Mononuclear cell (primary cell): ENCODE measurements around the gene PDE4B. TPM values are rescaled to one million over a fixed set of nuclear protein-coding genes. Genes with fewer than 3 reads are reported as not detected.

Experiments used
- H3K27me3 ChIP-seq: 2 replicates; pipeline ENCODE4 v1.6.0; 2011; ENCODE audit warnings: low read length, control low read depth; ENCODE audit not compliant: insufficient read depth
- H3K4me1 ChIP-seq: 2 replicates; pipeline ENCODE4 v1.5.1; 2011; ENCODE audit warnings: mild to moderate bottlenecking, low read length, control low read depth; ENCODE audit not compliant: insufficient read depth
- H3K4me3 ChIP-seq: 2 replicates; pipeline ENCODE4 v1.5.1; 2011; ENCODE audit warnings: mild to moderate bottlenecking, low read length, moderate library complexity
- H3K9me3 ChIP-seq: 2 replicates; pipeline ENCODE4 v1.5.1; 2011; ENCODE audit warnings: low read depth, mild to moderate bottlenecking, control low read depth, low read length
- total RNA-seq: library from RNA; depleted of rRNA; stranded (reverse); fragments of >200 nt; gene quantifications from one replicate; pipeline ENCODE4 v1.2.3, GENCODE V29; 2012

The PDE4B gene
- total RNA-seq, 1 donor: 518 TPM

GRCh38 chr1:65946376-65946775 is 153.7 kb downstream of the PDE4B start:
- Histone ChIP-seq H3K4me1 (no peaks in the 10 kb centered on the region), H3K9me3 (no peaks in the 10 kb centered on the region), H3K27me3 (no peaks in the 10 kb centered on the region), H3K4me3 (no peak overlapping the region)

DNA sequence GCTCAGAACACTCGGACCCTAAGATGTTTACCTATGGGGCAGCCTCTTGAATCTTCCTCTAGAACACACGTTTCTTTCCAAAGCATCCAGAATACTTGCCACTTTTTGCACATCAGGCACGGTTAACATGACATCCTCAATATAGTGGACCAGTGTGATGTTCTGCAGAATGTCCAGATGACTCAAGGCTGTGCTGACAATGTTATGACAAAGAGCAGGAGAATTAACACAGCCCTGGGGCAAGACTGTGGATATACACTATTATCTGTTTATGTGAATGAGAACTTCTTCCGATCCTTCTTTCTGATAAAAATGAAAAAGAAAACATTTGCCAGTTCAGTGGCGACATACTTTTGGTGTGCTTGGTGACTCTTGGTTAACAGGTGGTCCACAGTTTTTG is 154.3 kb downstream of the PDE4B start:
- H3K9me3 ChIP-seq: no peaks in the 10 kb centered on the region
- no peaks in the 10 kb centered on the region for H3K4me1 ChIP-seq
- H3K27me3 ChIP-seq: no peaks in the 10 kb centered on the region
- no peak overlapping the region for H3K4me3 ChIP-seq

DNA sequence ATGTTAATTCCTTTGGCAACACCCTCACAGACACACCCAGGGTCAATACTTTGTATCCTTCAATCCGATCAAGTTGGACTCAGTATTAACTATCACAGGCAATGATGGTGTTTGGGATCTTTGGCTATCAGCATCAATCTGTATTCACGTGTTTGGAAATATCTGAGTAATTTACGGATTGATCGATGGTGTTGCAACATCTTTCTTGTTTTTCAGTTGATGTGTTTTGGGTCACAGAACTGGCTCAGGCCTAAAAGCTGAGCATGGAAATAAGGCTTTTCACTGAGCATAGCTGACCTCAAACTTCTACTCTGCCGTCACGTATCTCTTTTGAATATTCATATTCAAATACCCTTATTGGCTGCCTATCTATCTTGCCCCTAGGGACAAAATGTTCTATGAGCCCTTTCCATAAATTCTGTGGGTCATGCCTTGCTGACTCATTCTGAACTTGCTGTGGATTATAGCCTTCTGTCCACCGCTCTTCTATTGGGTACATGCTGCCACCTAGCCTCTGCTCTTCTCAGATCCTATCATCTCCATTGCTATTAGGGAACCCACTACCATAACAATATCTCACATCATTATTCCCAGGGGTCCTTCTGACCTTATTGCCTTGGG is 156.0 kb downstream of the PDE4B start:
- H3K4me1 ChIP-seq: no peaks in the 10 kb centered on the region
- H3K4me3 ChIP-seq: no peak overlapping the region
- no peaks in the 10 kb centered on the region for H3K27me3 ChIP-seq
- H3K9me3 ChIP-seq: no peaks in the 10 kb centered on the region

GRCh38 chr1:65949230-65949626 is 156.5 kb downstream of the PDE4B start:
- no peaks in the 10 kb centered on the region for H3K4me1 ChIP-seq
- H3K4me3 ChIP-seq: no peak overlapping the region
- H3K9me3 ChIP-seq: no peaks in the 10 kb centered on the region
- H3K27me3 ChIP-seq: no peaks in the 10 kb centered on the region

DNA sequence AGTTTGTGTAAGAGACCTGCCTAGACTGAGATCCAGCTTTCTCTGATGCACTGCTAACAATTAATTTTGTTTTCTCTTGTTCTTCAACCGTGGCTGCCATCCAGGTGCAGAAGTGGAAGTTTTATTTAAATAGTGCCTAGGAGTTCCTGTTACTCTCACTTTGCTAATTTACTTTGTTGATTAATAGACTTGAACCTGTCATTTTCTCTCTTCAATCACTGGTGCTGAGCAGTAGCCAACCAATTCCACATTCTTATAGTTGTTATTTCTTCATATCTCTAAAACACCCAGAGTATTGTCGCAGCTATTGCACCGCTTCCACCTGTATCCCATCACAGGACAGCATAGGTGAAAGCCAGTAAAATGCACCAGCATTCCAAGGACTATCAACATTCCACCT is 157.2 kb downstream of the PDE4B start:
- Histone ChIP-seq H3K9me3 (no peaks in the 10 kb centered on the region), H3K4me3 (no peak overlapping the region), H3K4me1 (no peaks in the 10 kb centered on the region), H3K27me3 (no peaks in the 10 kb centered on the region)

DNA sequence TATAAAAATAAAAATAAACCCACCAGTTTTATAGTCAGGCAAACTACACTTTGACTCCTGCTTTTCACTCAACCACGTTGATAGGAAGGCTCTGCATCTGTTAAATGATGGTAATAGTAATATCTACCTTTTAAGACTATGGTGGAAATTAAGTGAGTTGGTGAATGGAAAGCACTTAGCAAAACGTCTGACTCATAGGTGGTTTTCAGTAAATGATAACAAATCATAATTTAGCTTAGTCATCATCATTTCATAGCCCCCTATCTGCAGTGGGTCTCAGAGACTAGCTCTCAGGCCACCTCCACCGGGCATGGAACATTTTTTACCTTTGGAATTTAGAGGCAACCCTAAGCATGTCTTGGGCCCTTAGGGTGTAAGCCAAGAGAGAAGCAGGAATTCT is 160.0 kb downstream of the PDE4B start:
- H3K9me3 ChIP-seq: no peaks in the 10 kb centered on the region
- no peaks in the 10 kb centered on the region for H3K27me3 ChIP-seq
- no peak overlapping the region for H3K4me3 ChIP-seq
- H3K4me1 ChIP-seq: no peaks in the 10 kb centered on the region

GRCh38 chr1:65953170-65953569 is 160.5 kb downstream of the PDE4B start:
- Histone ChIP-seq H3K4me3 (no peak overlapping the region), H3K4me1 (no peaks in the 10 kb centered on the region), H3K9me3 (no peaks in the 10 kb centered on the region), H3K27me3 (no peaks in the 10 kb centered on the region)

GRCh38 chr1:65955071-65955470 is 162.4 kb downstream of the PDE4B start:
- no peaks in the 10 kb centered on the region for H3K9me3 ChIP-seq
- H3K4me3 ChIP-seq: no peak overlapping the region
- H3K4me1 ChIP-seq: no peaks in the 10 kb centered on the region
- no peaks in the 10 kb centered on the region for H3K27me3 ChIP-seq

- Histone ChIP-seq H3K9me3 (no peaks in the 10 kb centered on the region), H3K4me3 (no peak overlapping the region), H3K27me3 (no peaks in the 10 kb centered on the region), H3K4me1 (no peaks in the 10 kb centered on the region)
Measured at GRCh38 chr1:65955503-65955902, 162.8 kb downstream of the PDE4B start.

DNA sequence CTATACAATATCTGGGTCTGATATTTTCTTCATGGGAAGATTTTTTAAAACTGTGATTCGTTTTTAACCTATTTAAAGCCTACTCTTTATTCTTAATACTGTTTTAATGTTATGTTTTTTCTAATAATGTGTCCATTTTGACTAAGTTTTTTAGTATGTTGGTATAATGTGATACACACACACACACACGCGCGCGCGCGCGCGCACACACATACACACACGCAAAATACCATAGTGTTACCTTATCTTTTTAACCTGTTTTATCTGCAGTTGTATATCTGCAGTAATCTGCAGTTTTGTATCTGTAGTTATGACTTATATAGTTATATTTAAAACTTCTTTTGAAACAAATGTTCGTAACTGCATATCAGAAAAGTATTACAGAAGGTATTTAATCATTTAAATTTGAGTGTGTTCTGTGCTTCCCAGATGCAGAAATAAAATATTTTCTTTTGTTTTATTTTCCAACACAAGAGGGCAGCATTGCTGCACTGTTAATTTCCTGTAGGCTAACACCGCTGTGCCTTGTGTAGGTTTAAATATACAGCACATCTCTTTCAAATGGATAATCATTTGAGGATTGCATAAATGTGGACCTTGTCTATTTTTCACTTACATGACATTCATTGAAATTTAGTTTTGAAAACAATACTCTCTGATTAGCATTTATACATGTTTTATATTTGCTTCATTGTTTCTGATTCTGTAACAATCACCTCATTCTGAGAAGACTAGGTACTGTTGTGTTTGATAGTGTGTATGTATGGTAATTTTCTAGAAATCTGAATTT is 166.1 kb downstream of the PDE4B start:
- H3K9me3 ChIP-seq: no peaks in the 10 kb centered on the region
- H3K27me3 ChIP-seq: no peaks in the 10 kb centered on the region
- no peak overlapping the region for H3K4me3 ChIP-seq
- H3K4me1 ChIP-seq: no peaks in the 10 kb centered on the region

- no peaks in the 10 kb centered on the region for H3K9me3 ChIP-seq
- H3K27me3 ChIP-seq: no peaks in the 10 kb centered on the region
- H3K4me3 ChIP-seq: no peak overlapping the region
- no peaks in the 10 kb centered on the region for H3K4me1 ChIP-seq
Measured at GRCh38 chr1:65959896-65960567, 167.3 kb downstream of the PDE4B start.

GRCh38 chr1:65963156-65963888 is 170.6 kb downstream of the PDE4B start:
- Histone ChIP-seq H3K4me3 (no peak overlapping the region), H3K27me3 (no peaks in the 10 kb centered on the region)

DNA sequence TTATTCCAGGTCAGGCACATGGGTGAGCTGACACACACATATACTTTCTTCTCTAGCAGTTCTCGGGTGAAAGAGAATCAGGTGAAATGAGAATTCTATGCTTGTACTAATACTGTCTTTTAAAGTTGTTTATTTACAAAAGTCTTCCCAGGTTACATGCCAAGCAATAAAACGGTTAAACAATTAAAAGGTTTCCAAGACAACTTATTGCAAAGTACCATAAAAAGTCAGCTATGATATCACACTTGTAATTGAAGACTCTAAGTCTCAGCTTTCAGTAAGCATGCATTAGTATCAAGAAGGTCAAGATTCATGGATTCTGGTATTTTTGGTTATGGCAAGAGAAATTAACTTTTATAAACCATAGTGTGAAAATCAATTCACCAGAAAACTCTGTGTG is 171.4 kb downstream of the PDE4B start:
- H3K9me3 ChIP-seq: no peaks in the 10 kb centered on the region

More at GRCh38 chr1:65963156-65963888, 170.6 kb downstream of the PDE4B start:
- H3K4me1 ChIP-seq: no peaks in the 10 kb centered on the region
- no peaks in the 10 kb centered on the region for H3K9me3 ChIP-seq

DNA sequence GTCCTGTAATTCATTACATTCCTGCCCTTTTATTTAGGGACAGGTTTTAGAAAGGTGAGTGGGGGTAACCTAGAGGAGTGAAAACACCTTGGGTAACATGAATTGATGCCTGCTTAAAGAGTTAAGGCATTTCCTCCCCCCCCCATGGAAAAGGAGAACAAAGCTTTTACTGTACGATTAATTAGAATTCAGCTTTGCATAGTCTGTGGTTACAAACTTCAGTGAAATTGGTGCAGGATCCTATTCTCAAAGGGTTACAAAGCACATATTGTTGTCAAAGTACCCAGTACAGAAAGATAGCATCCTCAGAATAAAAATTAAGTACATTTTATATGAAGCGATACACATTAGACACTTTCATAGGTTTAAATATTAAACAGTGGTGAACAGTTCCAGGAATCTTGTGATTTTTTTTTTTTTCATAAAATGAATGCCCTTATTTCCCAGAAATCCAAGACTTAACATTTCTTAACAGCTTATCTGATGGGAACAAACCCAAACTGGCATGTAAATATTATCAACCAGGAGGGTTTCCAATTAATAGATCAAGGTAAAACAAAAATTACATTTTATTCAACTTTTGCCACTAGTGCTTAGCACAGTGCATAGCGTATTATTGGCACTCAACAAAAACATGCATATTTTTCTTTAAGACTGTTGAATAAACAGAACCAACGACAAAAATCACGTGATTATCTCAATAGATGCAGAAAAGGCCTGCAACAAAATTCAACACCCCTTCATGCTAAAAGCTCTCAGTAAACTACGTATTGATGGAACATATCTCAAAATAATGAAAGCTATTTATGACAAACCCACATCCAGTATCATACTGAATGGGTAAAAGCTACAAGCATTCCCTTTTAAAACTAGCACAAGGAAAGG is 172.7 kb downstream of the PDE4B start:
- no peaks in the 10 kb centered on the region for H3K9me3 ChIP-seq
- H3K4me1 ChIP-seq: no peaks in the 10 kb centered on the region
- H3K4me3 ChIP-seq: no peak overlapping the region
- H3K27me3 ChIP-seq: no peaks in the 10 kb centered on the region

More for the DNA sequence above, 171.4 kb downstream of the PDE4B start:
- Histone ChIP-seq H3K4me1 (no peaks in the 10 kb centered on the region), H3K27me3 (no peaks in the 10 kb centered on the region), H3K4me3 (no peak overlapping the region)
